ENCODE results near the gene PXYLP1. TPM values are rescaled to one million over a fixed set of nuclear protein-coding genes. Genes with fewer than 3 reads are reported as not detected.

PXYLP1 gene
- total and polyA plus RNA-seq, 9 of the 15 experiments (the other 6 are each of a cell fraction or from before 2014, with no cell fraction given) = 0.80 to 2.9 (median 1.3) TPM

GRCh38 chr3:141280690-141281089 is 49.1 kb downstream of the PXYLP1 start (continued):
- no peak for TF ChIP-seq RREB1 (CRISPR knock-in tag; IDR thresholded peaks at IDR 0.05)
- TF ChIP-seq ARNT (IDR thresholded peaks at IDR 0.05) = no peak
- TF ChIP-seq, protein P1, sequence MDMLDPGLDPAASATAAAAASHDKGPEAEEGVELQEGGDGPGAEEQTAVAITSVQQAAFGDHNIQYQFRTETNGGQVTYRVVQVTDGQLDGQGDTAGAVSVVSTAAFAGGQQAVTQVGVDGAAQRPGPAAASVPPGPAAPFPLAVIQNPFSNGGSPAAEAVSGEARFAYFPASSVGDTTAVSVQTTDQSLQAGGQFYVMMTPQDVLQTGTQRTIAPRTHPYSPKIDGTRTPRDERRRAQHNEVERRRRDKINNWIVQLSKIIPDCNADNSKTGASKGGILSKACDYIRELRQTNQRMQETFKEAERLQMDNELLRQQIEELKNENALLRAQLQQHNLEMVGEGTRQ (CRISPR knock-in tag; IDR thresholded peaks at IDR 0.05) = no peak
- TF ChIP-seq ZNF507 (tag; conservative IDR thresholded peaks at IDR 0.05) = no peak
- TF ChIP-seq MTA3 (IDR thresholded peaks at IDR 0.05; ENCODE audit: borderline replicate concordance) = no peak
- TF ChIP-seq PURB (CRISPR knock-in tag; IDR thresholded peaks at IDR 0.05; ENCODE audit: low read depth) = no peak
- no peak for TF ChIP-seq HMGXB4 (CRISPR knock-in tag; IDR thresholded peaks at IDR 0.05)
- TF ChIP-seq AFF1 (IDR thresholded peaks at IDR 0.05; ENCODE audit: low read depth in 1 of 2, partially characterized antibody in 2 of 2) = no peak
- TF ChIP-seq ZNF280A (IDR thresholded peaks at IDR 0.05; ENCODE audit: low read depth, partially characterized antibody) = no peak
- no peak for TF ChIP-seq YY1 (IDR thresholded peaks at IDR 0.05; ENCODE audit: borderline replicate concordance in 1 of 3, control insufficient read depth in 1 of 3, extremely low read depth in 1 of 3, insufficient read depth in 3 of 3, insufficient read length in 1 of 3, insufficient replicate concordance in 2 of 3, low read depth in 1 of 3, low read length in 2 of 3)
- TF ChIP-seq SMARCE1 (IDR thresholded peaks at IDR 0.05) = no peak
- no peak for TF ChIP-seq NFXL1 (CRISPR knock-in tag; IDR thresholded peaks at IDR 0.05)
- TF ChIP-seq ASH1L (IDR thresholded peaks at IDR 0.05; ENCODE audit: borderline replicate concordance, low read depth, partially characterized antibody) = no peak

All from K562 (cell line).